ENCODE measurements around the gene UPK3B. TPM values are rescaled to one million over a fixed set of nuclear protein-coding genes. Genes with fewer than 3 reads are reported as not detected.
"Not testable (repeated sequence)": the region's sequence is repeated elsewhere in the genome, so short reads cannot be mapped to it uniquely, and the experiment has no call there.

The UPK3B gene
- total and polyA plus RNA-seq, 9 of the 15 experiments (the other 6 are each of a cell fraction or from before 2014, with no cell fraction given), result not detected

- H2AFZ ChIP-seq (ENCODE audit: low read depth, low read length); H3K9ac ChIP-seq (ENCODE audit: insufficient read depth in 1 of 2, low read depth in 2 of 2, low read length in 2 of 2); H4K20me1 ChIP-seq (replicated peaks; ENCODE audit: control insufficient read depth, insufficient read depth, low read length); H3K79me2 ChIP-seq (ENCODE audit: control insufficient read depth, insufficient read depth, low read length); H3K4me2 ChIP-seq (ENCODE audit: insufficient read depth, low read length); in situ Hi-C loops (cut with MboI); H3K4me3 ChIP-seq; CTCF ChIA-PET (ENCODE audit: low intra/inter-chr PET ratio); H3K4me1 ChIP-seq (replicated peaks in 1 of 2; ENCODE audit: control insufficient read depth in 2 of 2, insufficient read depth in 2 of 2, low read length in 2 of 2); DNase-seq (ENCODE audit: extremely low read depth in 1 of 4, low spot score in 3 of 4); BruUV-seq (replicated peaks); H3K36me3 ChIP-seq (ENCODE audit: control insufficient read depth, insufficient read depth, low read length); H3K27ac ChIP-seq (ENCODE audit: extremely low read depth, low read depth, low read length); H3K9me1 ChIP-seq (ENCODE audit: control insufficient read depth, insufficient read depth, low read length); H3K27me3 ChIP-seq (ENCODE audit: control insufficient read depth in 2 of 2, insufficient read depth in 2 of 2, low read length in 2 of 2); intact Hi-C loops (cut with micrococcal nuclease); H3K9me3 ChIP-seq (replicated peaks; ENCODE audit: control insufficient read depth, insufficient read depth, low read depth, low read length); POLR2A ChIA-PET; TF ChIP-seq NR2C2, CEBPG (CRISPR knock-in tag; IDR thresholded peaks at IDR 0.05): not testable (repeated sequence)
- ATAC-seq, result peak; percentile 83
- TF ChIP-seq NR2C2 (tag; IDR thresholded peaks at IDR 0.05), result 0 out of 2 replicates have a peak, but pooled peaks have one; percentile 18
- TF ChIP-seq ZNF384 (IDR thresholded peaks at IDR 0.05; ENCODE audit: low read depth, low read length), result peak; percentile 41; the same call in 1 of the 2 replicates
- peak; percentile 28; the same call in 1 of the 2 replicates for TF ChIP-seq ZNF175 (CRISPR knock-in tag; IDR thresholded peaks at IDR 0.05; ENCODE audit: low read depth)
- TF ChIP-seq CEBPG (tag; conservative IDR thresholded peaks at IDR 0.05 in 1 of 2, IDR thresholded peaks at IDR 0.05 in 1 of 2), result peak in 1 of 2 experiments; percentile 75; a peak in 2 of 4 replicates
- FAIRE-seq, result peak; percentile 37
- 48% methylated on average over 10 of the region's 11 CpGs for WGBS (ENCODE audit: insufficient coverage, low coverage, missing lambda C conversion rate)
Measured at GRCh38 chr7:76479628-76480027, 30.7 kb upstream of the UPK3B start.

Data from K562 (cell line).